IMR-90 (cell line): Measurements from ENCODE around the gene RPS6KA2.

Experiments
- BHLHE40 ChIP-seq: fragments of 150-350 bp; IDR thresholded peaks from 2 replicates; pipeline ENCODE4 v1.6.1; 2016; ENCODE audit warnings: mild to moderate bottlenecking, low read depth, low read length
- CEBPB ChIP-seq: IDR thresholded peaks from 2 replicates; pipeline ENCODE4 v1.6.1; 2012; ENCODE audit warnings: low read depth, low read length, improper control_type of control experiment
- CHD1 ChIP-seq: IDR thresholded peaks from 2 replicates; pipeline ENCODE4 v1.6.1; 2012; ENCODE audit warnings: low read depth, low read length, improper control_type of control experiment
- FOS ChIP-seq: fragments of 150-350 bp; IDR thresholded peaks from 2 replicates; pipeline ENCODE4 v1.6.1; 2016; ENCODE audit warnings: low read depth, low read length
- POLR2A ChIP-seq: IDR thresholded peaks from 2 replicates; pipeline ENCODE4 v1.6.1; 2012; ENCODE audit warnings: mild to moderate bottlenecking, low read depth, low read length
- RAD21 ChIP-seq: IDR thresholded peaks from 2 replicates; pipeline ENCODE4 v1.6.1; 2012; ENCODE audit warnings: low read length, improper control_type of control experiment
- SMC3 ChIP-seq: fragments of 150-350 bp; IDR thresholded peaks from 2 replicates; pipeline ENCODE4 v1.6.1; 2016; ENCODE audit warnings: low read depth, mild to moderate bottlenecking, antibody characterized with exemption, low read length, moderate library complexity
- TF ChIP-seq, protein P1 (sequence below): conservative IDR thresholded peaks from 2 replicates; pipeline ENCODE4 v1.5.1; 2012; ENCODE audit warnings: mild to moderate bottlenecking, low read depth, low read length, improper control_type of control experiment

GRCh38 chr6:166377721-166378120, 249.3 kb downstream of the RPS6KA2 start:
- no peak for TF ChIP-seq RAD21
- no peak for TF ChIP-seq POLR2A
- TF ChIP-seq BHLHE40 = no peak
- no peak for TF ChIP-seq CHD1
- TF ChIP-seq, protein P1, sequence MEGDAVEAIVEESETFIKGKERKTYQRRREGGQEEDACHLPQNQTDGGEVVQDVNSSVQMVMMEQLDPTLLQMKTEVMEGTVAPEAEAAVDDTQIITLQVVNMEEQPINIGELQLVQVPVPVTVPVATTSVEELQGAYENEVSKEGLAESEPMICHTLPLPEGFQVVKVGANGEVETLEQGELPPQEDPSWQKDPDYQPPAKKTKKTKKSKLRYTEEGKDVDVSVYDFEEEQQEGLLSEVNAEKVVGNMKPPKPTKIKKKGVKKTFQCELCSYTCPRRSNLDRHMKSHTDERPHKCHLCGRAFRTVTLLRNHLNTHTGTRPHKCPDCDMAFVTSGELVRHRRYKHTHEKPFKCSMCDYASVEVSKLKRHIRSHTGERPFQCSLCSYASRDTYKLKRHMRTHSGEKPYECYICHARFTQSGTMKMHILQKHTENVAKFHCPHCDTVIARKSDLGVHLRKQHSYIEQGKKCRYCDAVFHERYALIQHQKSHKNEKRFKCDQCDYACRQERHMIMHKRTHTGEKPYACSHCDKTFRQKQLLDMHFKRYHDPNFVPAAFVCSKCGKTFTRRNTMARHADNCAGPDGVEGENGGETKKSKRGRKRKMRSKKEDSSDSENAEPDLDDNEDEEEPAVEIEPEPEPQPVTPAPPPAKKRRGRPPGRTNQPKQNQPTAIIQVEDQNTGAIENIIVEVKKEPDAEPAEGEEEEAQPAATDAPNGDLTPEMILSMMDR = no peak
- no peak for TF ChIP-seq SMC3
- TF ChIP-seq CEBPB = no peak
- no peak for TF ChIP-seq FOS
